Transverse colon (tissue), 4 donors: ENCODE measurements around the gene BMP7.

Experiments
- EP300 ChIP-seq: sonication (generic); formaldehyde crosslinking; IDR thresholded peaks from one replicate; pipeline ENCODE4 v1.6.1; 2017; ENCODE audit warnings: antibody characterized with exemption, low read depth
- POLR2A ChIP-seq: fragments of 450-650 bp; IDR thresholded peaks from one replicate; pipeline ENCODE4 v1.6.1; 2016; ENCODE audit warnings: antibody characterized with exemption, mild to moderate bottlenecking, moderate library complexity
- POLR2AphosphoS5 ChIP-seq, 3 donors: sonication (generic); formaldehyde crosslinking; IDR thresholded peaks; one replicate each; pipeline ENCODE4 v1.6.1; 2016; ENCODE audit warnings: antibody characterized with exemption in 3 of 3
- TF ChIP-seq, protein P1 (sequence below), 5 experiments: fragments of 200-600 bp in 3 of 5; fragments of 450-650 bp in 2 of 5; sonication (generic) in 3 of 5; IDR thresholded peaks; 1 replicate in 2 of 5; 2 replicates in 3 of 5; pipeline ENCODE4 v1.5.1; 2016 to 2017; ENCODE audit warnings: antibody characterized with exemption in 5 of 5, inconsistent platforms in 3 of 5, mild to moderate bottlenecking in 2 of 5, moderate library complexity in 1 of 5

DNA sequence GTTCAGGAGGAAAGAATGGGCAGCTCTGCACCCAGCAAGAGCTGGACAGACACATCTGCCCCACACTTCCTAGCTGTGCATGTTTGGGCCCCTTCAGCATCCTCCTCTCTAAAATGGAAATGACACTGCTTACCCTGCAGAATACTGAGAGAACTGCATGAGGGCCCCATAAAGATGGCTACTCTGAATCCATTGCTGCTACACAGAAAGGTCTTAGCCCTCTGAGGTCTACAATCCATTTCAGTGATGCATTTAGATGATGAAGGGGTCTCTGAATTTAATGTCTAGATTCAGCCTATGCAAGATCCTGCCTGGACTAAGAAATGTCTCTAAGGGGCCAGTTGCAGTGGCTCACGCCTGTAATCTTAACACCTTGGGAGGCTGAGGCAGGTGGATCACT lies 11.3 kb downstream of the BMP7 start:
- TF ChIP-seq POLR2A (no peak), POLR2AphosphoS5 (IDR thresholded peaks at IDR 0.05) (no peak), EP300 (no peak)
- TF ChIP-seq, protein P1, sequence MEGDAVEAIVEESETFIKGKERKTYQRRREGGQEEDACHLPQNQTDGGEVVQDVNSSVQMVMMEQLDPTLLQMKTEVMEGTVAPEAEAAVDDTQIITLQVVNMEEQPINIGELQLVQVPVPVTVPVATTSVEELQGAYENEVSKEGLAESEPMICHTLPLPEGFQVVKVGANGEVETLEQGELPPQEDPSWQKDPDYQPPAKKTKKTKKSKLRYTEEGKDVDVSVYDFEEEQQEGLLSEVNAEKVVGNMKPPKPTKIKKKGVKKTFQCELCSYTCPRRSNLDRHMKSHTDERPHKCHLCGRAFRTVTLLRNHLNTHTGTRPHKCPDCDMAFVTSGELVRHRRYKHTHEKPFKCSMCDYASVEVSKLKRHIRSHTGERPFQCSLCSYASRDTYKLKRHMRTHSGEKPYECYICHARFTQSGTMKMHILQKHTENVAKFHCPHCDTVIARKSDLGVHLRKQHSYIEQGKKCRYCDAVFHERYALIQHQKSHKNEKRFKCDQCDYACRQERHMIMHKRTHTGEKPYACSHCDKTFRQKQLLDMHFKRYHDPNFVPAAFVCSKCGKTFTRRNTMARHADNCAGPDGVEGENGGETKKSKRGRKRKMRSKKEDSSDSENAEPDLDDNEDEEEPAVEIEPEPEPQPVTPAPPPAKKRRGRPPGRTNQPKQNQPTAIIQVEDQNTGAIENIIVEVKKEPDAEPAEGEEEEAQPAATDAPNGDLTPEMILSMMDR (IDR thresholded peaks at IDR 0.05) = no peak
